ENCODE measurements around the gene ATG3. TPM values are rescaled to one million over a fixed set of nuclear protein-coding genes. Genes with fewer than 3 reads are reported as not detected.
A peak's percentile ranks its signal among the peaks of the same experiment; 100 is the strongest.

Gene ATG3
- total RNA-seq, 2 donors from 2014 or later, result 36.3 to 42.1 TPM

DNA sequence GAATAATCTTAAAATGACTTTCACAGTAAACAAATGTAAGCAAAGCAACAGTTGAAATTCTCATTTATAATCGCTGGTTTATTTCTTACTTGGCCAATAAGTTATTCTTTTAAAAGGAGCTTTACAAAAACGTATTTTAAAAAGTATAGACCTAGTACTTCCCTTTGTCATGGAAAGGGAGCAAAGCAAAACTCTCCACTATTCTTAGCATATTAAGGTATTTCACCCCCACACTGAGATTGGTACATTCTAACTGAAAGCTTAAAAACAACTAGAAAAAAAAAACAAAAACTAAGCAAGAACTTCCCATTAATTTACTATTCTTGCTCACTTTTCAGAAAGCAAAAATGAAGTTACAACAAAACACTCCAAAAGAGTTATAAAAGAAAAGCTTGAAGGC is 1.5 kb downstream of the ATG3 start:
- peak overlapping the region; percentile 92 for H3K4me3 Mint-ChIP-seq
- H3K27me3 Mint-ChIP-seq (ENCODE audit: insufficient read depth), result no peaks in the 10 kb centered on the region
- Histone ChIP-seq H3K9me3 (ENCODE audit: control insufficient read depth, low read length) (peaks cover 5% of the 10 kb centered on the region), H3K4me1 (ENCODE audit: control insufficient read depth, insufficient read depth, low read length) (no peaks in the 10 kb centered on the region), H3K27ac (ENCODE audit: low read depth, low read length) (no peak overlapping the region), H3K4me3 (ENCODE audit: low read length) (peak overlapping the region; percentile 98), H3K9ac (ENCODE audit: extremely low read depth, low read length, poor library complexity, severe bottlenecking) (peak overlapping the region; percentile 81), H3K36me3 (ENCODE audit: control insufficient read depth, insufficient read depth, low read length) (peaks cover 12% of the 10 kb centered on the region), H3K27me3 (ENCODE audit: control insufficient read depth, insufficient read depth, low read length, poor library complexity, severe bottlenecking) (no peaks in the 10 kb centered on the region)
- H3K27ac Mint-ChIP-seq, result peak overlapping the region; percentile 98
- TF ChIP-seq, protein P1, sequence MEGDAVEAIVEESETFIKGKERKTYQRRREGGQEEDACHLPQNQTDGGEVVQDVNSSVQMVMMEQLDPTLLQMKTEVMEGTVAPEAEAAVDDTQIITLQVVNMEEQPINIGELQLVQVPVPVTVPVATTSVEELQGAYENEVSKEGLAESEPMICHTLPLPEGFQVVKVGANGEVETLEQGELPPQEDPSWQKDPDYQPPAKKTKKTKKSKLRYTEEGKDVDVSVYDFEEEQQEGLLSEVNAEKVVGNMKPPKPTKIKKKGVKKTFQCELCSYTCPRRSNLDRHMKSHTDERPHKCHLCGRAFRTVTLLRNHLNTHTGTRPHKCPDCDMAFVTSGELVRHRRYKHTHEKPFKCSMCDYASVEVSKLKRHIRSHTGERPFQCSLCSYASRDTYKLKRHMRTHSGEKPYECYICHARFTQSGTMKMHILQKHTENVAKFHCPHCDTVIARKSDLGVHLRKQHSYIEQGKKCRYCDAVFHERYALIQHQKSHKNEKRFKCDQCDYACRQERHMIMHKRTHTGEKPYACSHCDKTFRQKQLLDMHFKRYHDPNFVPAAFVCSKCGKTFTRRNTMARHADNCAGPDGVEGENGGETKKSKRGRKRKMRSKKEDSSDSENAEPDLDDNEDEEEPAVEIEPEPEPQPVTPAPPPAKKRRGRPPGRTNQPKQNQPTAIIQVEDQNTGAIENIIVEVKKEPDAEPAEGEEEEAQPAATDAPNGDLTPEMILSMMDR (conservative IDR thresholded peaks at IDR 0.05), result no peak
- H3K4me1 Mint-ChIP-seq, result peaks cover 26% of the 10 kb centered on the region
- DNase-seq, result no peak
- peaks cover 33% of the 10 kb centered on the region for H3K36me3 Mint-ChIP-seq (ENCODE audit: low read depth)
- H3K9me3 Mint-ChIP-seq, result peaks cover 7% of the 10 kb centered on the region
- 31% methylated on average over 2 of the region's 2 CpGs; no CpG with 5 or more reads in 1 of the 2 experiments for WGBS, 2 experiments (ENCODE audit: insufficient coverage in 1 of 2, insufficient read length in 1 of 2)

DNA sequence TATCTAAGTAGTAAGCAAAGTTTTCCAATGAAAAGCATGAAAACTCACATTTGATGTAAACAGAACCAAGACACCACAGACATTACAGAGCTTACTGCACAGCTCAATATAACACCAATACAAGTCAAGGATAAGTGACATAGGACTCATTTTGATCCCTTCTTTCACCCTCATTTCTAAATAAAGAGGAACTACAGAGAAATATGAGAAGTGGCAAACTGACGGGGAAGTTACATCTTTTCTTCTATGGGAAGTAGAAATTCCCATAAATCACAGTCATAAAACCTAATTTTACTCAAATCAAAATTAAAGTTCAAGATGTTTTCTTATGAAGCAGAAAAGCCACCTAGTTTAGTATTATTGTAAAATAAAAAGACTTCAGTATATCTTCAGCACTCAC is 3.8 kb downstream of the ATG3 start:
- DNase-seq, result no peak
- WGBS, 2 experiments (ENCODE audit: insufficient coverage in 1 of 2, insufficient read length in 1 of 2), result 90% methylated on average over 1 of the region's 1 CpG; no CpG with 5 or more reads in 1 of the 2 experiments
- Mint-ChIP-seq H3K4me3 (no peak overlapping the region), H3K4me1 (peaks cover 13% of the 10 kb centered on the region), H3K27ac (no peak overlapping the region), H3K36me3 (ENCODE audit: low read depth) (peaks cover 39% of the 10 kb centered on the region), H3K27me3 (ENCODE audit: insufficient read depth) (no peaks in the 10 kb centered on the region), H3K9me3 (peaks cover 10% of the 10 kb centered on the region)
- H3K4me1 ChIP-seq (ENCODE audit: control insufficient read depth, insufficient read depth, low read length), result no peaks in the 10 kb centered on the region
- no peaks in the 10 kb centered on the region for H3K27me3 ChIP-seq (ENCODE audit: control insufficient read depth, insufficient read depth, low read length, poor library complexity, severe bottlenecking)
- H3K9me3 ChIP-seq (ENCODE audit: control insufficient read depth, low read length), result peaks cover 9% of the 10 kb centered on the region
- H3K9ac ChIP-seq (ENCODE audit: extremely low read depth, low read length, poor library complexity, severe bottlenecking), result no peak overlapping the region
- TF ChIP-seq, protein P1 (conservative IDR thresholded peaks at IDR 0.05), result no peak
- H3K36me3 ChIP-seq (ENCODE audit: control insufficient read depth, insufficient read depth, low read length), result peaks cover 12% of the 10 kb centered on the region
- no peak overlapping the region for H3K4me3 ChIP-seq (ENCODE audit: low read length)
- H3K27ac ChIP-seq (ENCODE audit: low read depth, low read length), result no peak overlapping the region

DNA sequence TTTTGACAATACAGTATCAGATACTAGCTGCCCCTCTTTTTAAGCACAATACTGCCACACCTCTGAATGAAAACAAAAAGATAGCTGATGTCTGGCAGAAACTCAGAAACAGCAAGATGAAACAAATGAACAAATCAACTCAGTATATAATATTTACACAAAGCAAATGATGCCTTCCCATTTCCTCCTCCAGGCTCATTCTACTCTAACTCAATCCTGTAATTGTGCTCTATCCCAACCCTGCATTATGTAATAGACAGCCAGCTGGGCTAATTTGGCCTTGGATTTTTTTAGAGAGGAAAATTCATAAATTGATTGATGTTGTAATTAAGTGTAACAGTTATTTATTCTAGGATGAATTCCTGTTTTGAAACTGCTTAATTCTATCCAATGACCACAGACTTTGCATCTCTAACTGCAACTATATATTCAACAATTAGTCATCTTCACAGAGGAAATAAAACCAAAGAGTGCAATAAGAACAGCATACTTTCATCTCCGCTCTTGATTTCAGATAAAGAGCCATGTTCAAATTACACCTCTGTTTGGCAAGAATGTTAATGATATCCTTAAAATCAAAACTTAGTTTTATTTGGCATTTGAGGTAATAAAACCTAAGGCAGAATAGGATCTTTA is 6.1 kb downstream of the ATG3 start:
- no peak overlapping the region for H3K4me3 ChIP-seq (ENCODE audit: low read length)
- H3K27me3 ChIP-seq (ENCODE audit: control insufficient read depth, insufficient read depth, low read length, poor library complexity, severe bottlenecking), result no peaks in the 10 kb centered on the region
- no peak overlapping the region for H3K4me3 Mint-ChIP-seq
- peaks cover 25% of the 10 kb centered on the region for H3K9me3 ChIP-seq (ENCODE audit: control insufficient read depth, low read length)
- H3K36me3 ChIP-seq (ENCODE audit: control insufficient read depth, insufficient read depth, low read length), result peaks cover 21% of the 10 kb centered on the region
- H3K4me1 ChIP-seq (ENCODE audit: control insufficient read depth, insufficient read depth, low read length), result no peaks in the 10 kb centered on the region
- no peak overlapping the region for H3K27ac ChIP-seq (ENCODE audit: low read depth, low read length)
- TF ChIP-seq, protein P1 (conservative IDR thresholded peaks at IDR 0.05), result no peak
- H3K4me1 Mint-ChIP-seq, result peaks cover 13% of the 10 kb centered on the region
- WGBS, 2 experiments (ENCODE audit: insufficient coverage in 1 of 2, insufficient read length in 1 of 2), result 100% methylated on average over 1 of the region's 1 CpG
- DNase-seq, result no peak
- peaks cover 55% of the 10 kb centered on the region for H3K36me3 Mint-ChIP-seq (ENCODE audit: low read depth)
- H3K9me3 Mint-ChIP-seq, result peaks cover 18% of the 10 kb centered on the region
- no peak overlapping the region for H3K9ac ChIP-seq (ENCODE audit: extremely low read depth, low read length, poor library complexity, severe bottlenecking)
- no peak overlapping the region for H3K27ac Mint-ChIP-seq
- H3K27me3 Mint-ChIP-seq (ENCODE audit: insufficient read depth), result no peaks in the 10 kb centered on the region

Data from endodermal cell (in vitro differentiated cells).